Panc1 (cell line): ENCODE measurements around the gene KIAA1217.

ENCODE experiments used
- POLR2AphosphoS5 ChIP-seq: IDR thresholded peaks from 2 replicates; pipeline ENCODE4 v1.6.1; 2012; ENCODE audit warnings: mild to moderate bottlenecking, low read depth, low read length, moderate library complexity
- SIN3A ChIP-seq: IDR thresholded peaks from 2 replicates; pipeline ENCODE4 v1.6.1; 2012; ENCODE audit warnings: low read depth, mild to moderate bottlenecking, low read length, moderate library complexity, borderline replicate concordance; ENCODE audit not compliant: insufficient read depth
- TCF7L2 ChIP-seq: IDR thresholded peaks from 2 replicates; pipeline ENCODE4 v1.6.1; 2011; ENCODE audit warnings: mild to moderate bottlenecking, low read depth, low read length, inconsistent platforms
- TF ChIP-seq, protein P1 (sequence below): fragments of 450-650 bp; IDR thresholded peaks from 2 replicates; pipeline ENCODE4 v1.5.1; 2017; ENCODE audit warnings: mild to moderate bottlenecking

DNA sequence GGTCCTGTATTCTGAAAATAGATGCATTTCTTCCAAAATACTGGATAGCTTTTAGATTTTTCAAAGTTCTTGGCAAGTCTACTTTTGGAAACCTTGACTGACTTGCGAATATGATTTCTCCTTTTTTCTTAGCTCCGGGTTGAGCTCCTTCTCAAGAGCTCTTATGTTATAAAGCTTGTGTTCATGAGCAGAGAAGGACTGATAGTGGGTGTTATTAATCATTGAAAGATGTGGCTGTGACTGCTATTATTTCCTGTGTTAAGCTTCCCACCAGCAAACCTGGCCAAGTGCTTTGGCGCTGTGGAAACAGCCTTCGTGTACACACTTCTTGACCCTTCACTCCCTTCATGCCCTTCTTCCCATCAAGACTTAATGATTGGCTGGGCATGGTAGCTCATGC lies 98.2 kb downstream of the KIAA1217 start:
- TF ChIP-seq, protein P1, sequence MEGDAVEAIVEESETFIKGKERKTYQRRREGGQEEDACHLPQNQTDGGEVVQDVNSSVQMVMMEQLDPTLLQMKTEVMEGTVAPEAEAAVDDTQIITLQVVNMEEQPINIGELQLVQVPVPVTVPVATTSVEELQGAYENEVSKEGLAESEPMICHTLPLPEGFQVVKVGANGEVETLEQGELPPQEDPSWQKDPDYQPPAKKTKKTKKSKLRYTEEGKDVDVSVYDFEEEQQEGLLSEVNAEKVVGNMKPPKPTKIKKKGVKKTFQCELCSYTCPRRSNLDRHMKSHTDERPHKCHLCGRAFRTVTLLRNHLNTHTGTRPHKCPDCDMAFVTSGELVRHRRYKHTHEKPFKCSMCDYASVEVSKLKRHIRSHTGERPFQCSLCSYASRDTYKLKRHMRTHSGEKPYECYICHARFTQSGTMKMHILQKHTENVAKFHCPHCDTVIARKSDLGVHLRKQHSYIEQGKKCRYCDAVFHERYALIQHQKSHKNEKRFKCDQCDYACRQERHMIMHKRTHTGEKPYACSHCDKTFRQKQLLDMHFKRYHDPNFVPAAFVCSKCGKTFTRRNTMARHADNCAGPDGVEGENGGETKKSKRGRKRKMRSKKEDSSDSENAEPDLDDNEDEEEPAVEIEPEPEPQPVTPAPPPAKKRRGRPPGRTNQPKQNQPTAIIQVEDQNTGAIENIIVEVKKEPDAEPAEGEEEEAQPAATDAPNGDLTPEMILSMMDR, result no peak
- TF ChIP-seq POLR2AphosphoS5, result no peak
- no peak for TF ChIP-seq TCF7L2
- no peak for TF ChIP-seq SIN3A
